ENCODE results near the gene SPTLC3. TPM values are rescaled to one million over a fixed set of nuclear protein-coding genes. Genes with fewer than 3 reads are reported as not detected.

SPTLC3 gene
- total and polyA plus RNA-seq, 2 experiments from 2014 or later, result 0.52 to 0.66 TPM

DNA sequence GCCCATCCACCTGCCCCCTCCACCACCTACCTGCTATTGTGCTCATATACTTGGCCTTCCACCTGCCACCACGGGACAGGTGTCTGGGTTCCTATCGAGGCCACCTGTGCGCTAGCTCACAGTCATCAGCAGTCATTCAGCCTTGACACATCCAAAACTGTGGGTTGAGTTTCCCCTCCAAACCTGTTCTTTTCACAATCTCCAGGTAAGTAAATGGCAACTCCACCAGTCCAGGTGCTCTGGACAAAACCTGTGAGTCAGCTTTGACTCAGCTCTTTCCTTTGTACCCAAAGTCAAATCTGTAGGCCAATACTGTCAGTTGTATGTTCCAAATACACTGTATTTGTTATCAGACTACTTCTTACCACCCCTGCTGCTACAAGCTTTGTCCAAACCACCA is 52.6 kb downstream of the SPTLC3 start:
- H3K27ac ChIP-seq (ENCODE audit: low read depth), result no peak overlapping the region
- H3K4me2 ChIP-seq, result no peak overlapping the region
- Mint-ChIP-seq H3K27ac (no peak overlapping the region), H3K27me3 (ENCODE audit: insufficient read depth, low read depth, poor library complexity) (no peaks in the 10 kb centered on the region), H3K4me3 (no peak overlapping the region), H3K36me3 (ENCODE audit: low read depth) (no peaks in the 10 kb centered on the region), H3K9me3 (no peaks in the 10 kb centered on the region), H3K4me1 (peaks cover 26% of the 10 kb centered on the region)
- peaks cover 22% of the 10 kb centered on the region for H3K4me1 ChIP-seq (ENCODE audit: insufficient read depth)
- H4K20me1 ChIP-seq (replicated peaks; ENCODE audit: insufficient read depth), result no peaks in the 10 kb centered on the region
- ATAC-seq (no peak), DNase-seq (ENCODE audit: low spot score) (no peak)
- H3K9me2 ChIP-seq (ENCODE audit: insufficient read depth), result no peaks in the 10 kb centered on the region
- no peak overlapping the region for H3K4me3 ChIP-seq
- H3K27me3 ChIP-seq (ENCODE audit: insufficient read depth), result no peaks in the 10 kb centered on the region
- H3F3A ChIP-seq (replicated peaks; ENCODE audit: low read depth), result no peaks in the 10 kb centered on the region
- no peak for TF ChIP-seq CREB1 (CRISPR knock-in tag; IDR thresholded peaks at IDR 0.05; ENCODE audit: low read depth)
- no peak for TF ChIP-seq NANOG (IDR thresholded peaks at IDR 0.05; ENCODE audit: borderline replicate concordance)
- TF ChIP-seq EZH2 (IDR thresholded peaks at IDR 0.05; ENCODE audit: low read depth, unreplicated experiment), result no peak
- TF ChIP-seq STAT1 (IDR thresholded peaks at IDR 0.05; ENCODE audit: unreplicated experiment), result no peak
- TF ChIP-seq, protein P1, sequence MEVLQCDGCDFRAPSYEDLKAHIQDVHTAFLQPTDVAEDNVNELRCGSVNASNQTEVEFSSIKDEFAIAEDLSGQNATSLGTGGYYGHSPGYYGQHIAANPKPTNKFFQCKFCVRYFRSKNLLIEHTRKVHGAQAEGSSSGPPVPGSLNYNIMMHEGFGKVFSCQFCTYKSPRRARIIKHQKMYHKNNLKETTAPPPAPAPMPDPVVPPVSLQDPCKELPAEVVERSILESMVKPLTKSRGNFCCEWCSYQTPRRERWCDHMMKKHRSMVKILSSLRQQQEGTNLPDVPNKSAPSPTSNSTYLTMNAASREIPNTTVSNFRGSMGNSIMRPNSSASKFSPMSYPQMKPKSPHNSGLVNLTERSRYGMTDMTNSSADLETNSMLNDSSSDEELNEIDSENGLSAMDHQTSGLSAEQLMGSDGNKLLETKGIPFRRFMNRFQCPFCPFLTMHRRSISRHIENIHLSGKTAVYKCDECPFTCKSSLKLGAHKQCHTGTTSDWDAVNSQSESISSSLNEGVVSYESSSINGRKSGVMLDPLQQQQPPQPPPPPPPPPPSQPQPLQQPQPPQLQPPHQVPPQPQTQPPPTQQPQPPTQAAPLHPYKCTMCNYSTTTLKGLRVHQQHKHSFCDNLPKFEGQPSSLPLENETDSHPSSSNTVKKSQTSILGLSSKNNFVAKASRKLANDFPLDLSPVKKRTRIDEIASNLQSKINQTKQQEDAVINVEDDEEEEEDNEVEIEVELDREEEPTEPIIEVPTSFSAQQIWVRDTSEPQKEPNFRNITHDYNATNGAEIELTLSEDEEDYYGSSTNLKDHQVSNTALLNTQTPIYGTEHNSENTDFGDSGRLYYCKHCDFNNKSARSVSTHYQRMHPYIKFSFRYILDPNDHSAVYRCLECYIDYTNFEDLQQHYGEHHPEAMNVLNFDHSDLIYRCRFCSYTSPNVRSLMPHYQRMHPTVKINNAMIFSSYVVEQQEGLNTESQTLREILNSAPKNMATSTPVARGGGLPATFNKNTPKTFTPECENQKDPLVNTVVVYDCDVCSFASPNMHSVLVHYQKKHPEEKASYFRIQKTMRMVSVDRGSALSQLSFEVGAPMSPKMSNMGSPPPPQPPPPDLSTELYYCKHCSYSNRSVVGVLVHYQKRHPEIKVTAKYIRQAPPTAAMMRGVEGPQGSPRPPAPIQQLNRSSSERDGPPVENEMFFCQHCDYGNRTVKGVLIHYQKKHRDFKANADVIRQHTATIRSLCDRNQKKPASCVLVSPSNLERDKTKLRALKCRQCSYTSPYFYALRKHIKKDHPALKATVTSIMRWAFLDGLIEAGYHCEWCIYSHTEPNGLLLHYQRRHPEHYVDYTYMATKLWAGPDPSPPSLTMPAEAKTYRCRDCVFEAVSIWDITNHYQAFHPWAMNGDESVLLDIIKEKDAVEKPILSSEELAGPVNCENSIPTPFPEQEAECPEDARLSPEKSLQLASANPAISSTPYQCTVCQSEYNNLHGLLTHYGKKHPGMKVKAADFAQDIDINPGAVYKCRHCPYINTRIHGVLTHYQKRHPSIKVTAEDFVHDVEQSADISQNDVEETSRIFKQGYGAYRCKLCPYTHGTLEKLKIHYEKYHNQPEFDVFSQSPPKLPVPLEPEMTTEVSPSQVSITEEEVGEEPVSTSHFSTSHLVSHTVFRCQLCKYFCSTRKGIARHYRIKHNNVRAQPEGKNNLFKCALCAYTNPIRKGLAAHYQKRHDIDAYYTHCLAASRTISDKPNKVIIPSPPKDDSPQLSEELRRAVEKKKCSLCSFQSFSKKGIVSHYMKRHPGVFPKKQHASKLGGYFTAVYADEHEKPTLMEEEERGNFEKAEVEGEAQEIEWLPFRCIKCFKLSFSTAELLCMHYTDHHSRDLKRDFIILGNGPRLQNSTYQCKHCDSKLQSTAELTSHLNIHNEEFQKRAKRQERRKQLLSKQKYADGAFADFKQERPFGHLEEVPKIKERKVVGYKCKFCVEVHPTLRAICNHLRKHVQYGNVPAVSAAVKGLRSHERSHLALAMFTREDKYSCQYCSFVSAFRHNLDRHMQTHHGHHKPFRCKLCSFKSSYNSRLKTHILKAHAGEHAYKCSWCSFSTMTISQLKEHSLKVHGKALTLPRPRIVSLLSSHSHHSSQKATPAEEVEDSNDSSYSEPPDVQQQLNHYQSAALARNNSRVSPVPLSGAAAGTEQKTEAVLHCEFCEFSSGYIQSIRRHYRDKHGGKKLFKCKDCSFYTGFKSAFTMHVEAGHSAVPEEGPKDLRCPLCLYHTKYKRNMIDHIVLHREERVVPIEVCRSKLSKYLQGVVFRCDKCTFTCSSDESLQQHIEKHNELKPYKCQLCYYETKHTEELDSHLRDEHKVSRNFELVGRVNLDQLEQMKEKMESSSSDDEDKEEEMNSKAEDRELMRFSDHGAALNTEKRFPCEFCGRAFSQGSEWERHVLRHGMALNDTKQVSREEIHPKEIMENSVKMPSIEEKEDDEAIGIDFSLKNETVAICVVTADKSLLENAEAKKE (CRISPR knock-in tag; IDR thresholded peaks at IDR 0.05), result no peak
- no peak for TF ChIP-seq POLR2AphosphoS5 (IDR thresholded peaks at IDR 0.05; ENCODE audit: low read depth)
- TF ChIP-seq CTCF (conservative IDR thresholded peaks at IDR 0.05; ENCODE audit: low read depth in 2 of 2), result no peak
- TF ChIP-seq, protein P2, sequence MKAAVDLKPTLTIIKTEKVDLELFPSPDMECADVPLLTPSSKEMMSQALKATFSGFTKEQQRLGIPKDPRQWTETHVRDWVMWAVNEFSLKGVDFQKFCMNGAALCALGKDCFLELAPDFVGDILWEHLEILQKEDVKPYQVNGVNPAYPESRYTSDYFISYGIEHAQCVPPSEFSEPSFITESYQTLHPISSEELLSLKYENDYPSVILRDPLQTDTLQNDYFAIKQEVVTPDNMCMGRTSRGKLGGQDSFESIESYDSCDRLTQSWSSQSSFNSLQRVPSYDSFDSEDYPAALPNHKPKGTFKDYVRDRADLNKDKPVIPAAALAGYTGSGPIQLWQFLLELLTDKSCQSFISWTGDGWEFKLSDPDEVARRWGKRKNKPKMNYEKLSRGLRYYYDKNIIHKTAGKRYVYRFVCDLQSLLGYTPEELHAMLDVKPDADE (IDR thresholded peaks at IDR 0.05), result no peak
- no peak for TF ChIP-seq JUNB (IDR thresholded peaks at IDR 0.05; ENCODE audit: unreplicated experiment)
- TF ChIP-seq, protein P3, sequence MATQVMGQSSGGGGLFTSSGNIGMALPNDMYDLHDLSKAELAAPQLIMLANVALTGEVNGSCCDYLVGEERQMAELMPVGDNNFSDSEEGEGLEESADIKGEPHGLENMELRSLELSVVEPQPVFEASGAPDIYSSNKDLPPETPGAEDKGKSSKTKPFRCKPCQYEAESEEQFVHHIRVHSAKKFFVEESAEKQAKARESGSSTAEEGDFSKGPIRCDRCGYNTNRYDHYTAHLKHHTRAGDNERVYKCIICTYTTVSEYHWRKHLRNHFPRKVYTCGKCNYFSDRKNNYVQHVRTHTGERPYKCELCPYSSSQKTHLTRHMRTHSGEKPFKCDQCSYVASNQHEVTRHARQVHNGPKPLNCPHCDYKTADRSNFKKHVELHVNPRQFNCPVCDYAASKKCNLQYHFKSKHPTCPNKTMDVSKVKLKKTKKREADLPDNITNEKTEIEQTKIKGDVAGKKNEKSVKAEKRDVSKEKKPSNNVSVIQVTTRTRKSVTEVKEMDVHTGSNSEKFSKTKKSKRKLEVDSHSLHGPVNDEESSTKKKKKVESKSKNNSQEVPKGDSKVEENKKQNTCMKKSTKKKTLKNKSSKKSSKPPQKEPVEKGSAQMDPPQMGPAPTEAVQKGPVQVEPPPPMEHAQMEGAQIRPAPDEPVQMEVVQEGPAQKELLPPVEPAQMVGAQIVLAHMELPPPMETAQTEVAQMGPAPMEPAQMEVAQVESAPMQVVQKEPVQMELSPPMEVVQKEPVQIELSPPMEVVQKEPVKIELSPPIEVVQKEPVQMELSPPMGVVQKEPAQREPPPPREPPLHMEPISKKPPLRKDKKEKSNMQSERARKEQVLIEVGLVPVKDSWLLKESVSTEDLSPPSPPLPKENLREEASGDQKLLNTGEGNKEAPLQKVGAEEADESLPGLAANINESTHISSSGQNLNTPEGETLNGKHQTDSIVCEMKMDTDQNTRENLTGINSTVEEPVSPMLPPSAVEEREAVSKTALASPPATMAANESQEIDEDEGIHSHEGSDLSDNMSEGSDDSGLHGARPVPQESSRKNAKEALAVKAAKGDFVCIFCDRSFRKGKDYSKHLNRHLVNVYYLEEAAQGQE (IDR thresholded peaks at IDR 0.05; ENCODE audit: unreplicated experiment), result no peak
- TF ChIP-seq ZNF331 (CRISPR knock-in tag; IDR thresholded peaks at IDR 0.05; ENCODE audit: low read depth), result no peak
- TF ChIP-seq EZH2phosphoT487 (IDR thresholded peaks at IDR 0.05; ENCODE audit: unreplicated experiment), result no peak
- no peak for TF ChIP-seq ZNF114 (CRISPR knock-in tag; IDR thresholded peaks at IDR 0.05)
- no peak overlapping the region for H2AFZ ChIP-seq
- no peaks in the 10 kb centered on the region for H3K79me2 ChIP-seq (replicated peaks; ENCODE audit: insufficient read depth)
- no peaks in the 10 kb centered on the region for H3K36me3 ChIP-seq (ENCODE audit: insufficient read depth)
